GM12878 (cell line): ENCODE measurements around the gene KATNBL1. TPM values are rescaled to one million over a fixed set of nuclear protein-coding genes. Genes with fewer than 3 reads are reported as not detected.

Experiments
- ATAC-seq: fragments of 200-7000 bp; cut with Tn5 transposase; 3 replicates; pipeline ENCODE4 v1.9.1; 2020; ENCODE audit warnings: mild to moderate bottlenecking, moderate library complexity
- BruUV-seq: library from RNA; stranded (reverse); fragments of 400-500 nt; replicated peaks from 2 replicates; lab custom pipeline; 2021; lab: Mats Ljungman, UMichigan
- CTCF ChIA-PET: fragments of 300-600 bp; sonication (Branson Sonifier 250); formaldehyde crosslinking; extraction: SDS; loops from one replicate; lab custom pipeline; 2021; ENCODE audit warnings: inconsistent platforms; lab: Yijun Ruan, JAX
- POLR2A ChIA-PET: fragments of 350-600 bp; formaldehyde crosslinking; extraction: SDS; loops from one replicate; lab custom pipeline; 2021; ENCODE audit warnings: inconsistent platforms; lab: Charles Lee
- RAD21 ChIA-PET: fragments of 300-600 bp; sonication (Branson Sonifier 250); formaldehyde crosslinking; loops from one replicate; lab custom pipeline; 2023; ENCODE audit warnings: antibody characterized with exemption; ENCODE audit not compliant: unreplicated experiment; lab: Charles Lee
- SMC1A ChIA-PET: fragments of 300-600 bp; sonication (Branson Sonifier 250); formaldehyde crosslinking; loops from one replicate; lab custom pipeline; 2023; ENCODE audit not compliant: unreplicated experiment, uncharacterized antibody; lab: Charles Lee
- DNase-seq: peaks from one replicate; pipeline ENCODE4 v3.0.0-alpha.2; 2011; ENCODE audit warnings: low read depth, low spot score
- FAIRE-seq: peaks from 3 replicates; lab custom pipeline; 2011; peaks lifted over from hg19 to GRCh38; lab: Jason Lieb, UNC
- H2AFZ ChIP-seq: 2 replicates; pipeline ENCODE4 v1.6.0; 2011; ENCODE audit warnings: low read depth, low read length, control low read depth; ENCODE audit not compliant: control insufficient read depth
- H3K27ac ChIP-seq: 2 replicates; pipeline ENCODE4 v1.5.1; 2011; ENCODE audit warnings: control low read depth; ENCODE audit not compliant: control insufficient read depth, insufficient read depth
- H3K27me3 ChIP-seq, 2 experiments: replicated peaks in 1 of 2; 2 replicates each; pipeline versions ENCODE4 v1.6.0 to v1.6.1; 2011; ENCODE audit warnings: low read length in 1 of 2; ENCODE audit not compliant: control insufficient read depth in 2 of 2, insufficient read depth in 2 of 2
- H3K36me3 ChIP-seq, 2 experiments: 2 replicates each; pipeline ENCODE4 v1.5.1; 2011; ENCODE audit warnings: low read length in 1 of 2; ENCODE audit not compliant: control insufficient read depth in 2 of 2, insufficient read depth in 2 of 2
- H3K4me1 ChIP-seq: 2 replicates; pipeline ENCODE4 v1.6.1; 2011; ENCODE audit warnings: mild to moderate bottlenecking, low read length, moderate library complexity, mixed read lengths; ENCODE audit not compliant: control insufficient read depth, insufficient read depth
- H3K4me2 ChIP-seq: 2 replicates; pipeline ENCODE4 v1.6.0; 2011; ENCODE audit warnings: control low read depth; ENCODE audit not compliant: control insufficient read depth, insufficient read depth
- H3K4me3 ChIP-seq: fragments of 200-600 bp; sonication (generic); 2 replicates; pipeline ENCODE4 v1.5.1; 2016
- H3K79me2 ChIP-seq: 2 replicates; pipeline ENCODE4 v1.6.0; 2011; ENCODE audit warnings: low read length; ENCODE audit not compliant: control insufficient read depth, insufficient read depth
- H3K9ac ChIP-seq: 2 replicates; pipeline ENCODE4 v1.8.0; 2011; ENCODE audit warnings: low read length, control low read depth, mixed read lengths; ENCODE audit not compliant: control insufficient read depth, insufficient read depth
- H3K9me3 ChIP-seq: replicated peaks from 3 replicates; pipeline ENCODE4 v1.5.1; 2011; ENCODE audit warnings: mild to moderate bottlenecking, low read length; ENCODE audit not compliant: control insufficient read depth, insufficient read depth
- H4K20me1 ChIP-seq: 2 replicates; pipeline ENCODE4 v1.6.0; 2011; ENCODE audit not compliant: control insufficient read depth, insufficient read depth
- DPF2 ChIP-seq: fragments of 450-650 bp; IDR thresholded peaks from 2 replicates; pipeline ENCODE4 v1.6.1; 2017; ENCODE audit warnings: mild to moderate bottlenecking
- FOS ChIP-seq: IDR thresholded peaks from 3 replicates; pipeline ENCODE4 v1.6.1; 2011; ENCODE audit warnings: borderline replicate concordance; ENCODE audit not compliant: insufficient read length; ENCODE audit errors: extremely low read depth
- HDAC6 ChIP-seq: fragments of 200-600 bp; sonication (generic); IDR thresholded peaks from one replicate; pipeline ENCODE4 v1.8.0; 2017; ENCODE audit warnings: antibody characterized with exemption; ENCODE audit not compliant: unreplicated experiment
- PML ChIP-seq: IDR thresholded peaks from 2 replicates; pipeline ENCODE4 v1.6.1; 2012; ENCODE audit warnings: low read length, inconsistent platforms
- POLR2AphosphoS2 ChIP-seq: IDR thresholded peaks from 2 replicates; pipeline ENCODE4 v1.6.1; 2011; ENCODE audit warnings: low read depth, mild to moderate bottlenecking, low read length, improper control_type of control experiment, moderate library complexity
- RUNX3 ChIP-seq: IDR thresholded peaks from 2 replicates; pipeline ENCODE4 v1.6.1; 2012; ENCODE audit warnings: low read length, inconsistent platforms
- SIN3A ChIP-seq: IDR thresholded peaks from 2 replicates; pipeline ENCODE4 v1.6.1; 2012; ENCODE audit warnings: low read depth, low read length, improper control_type of control experiment
- TCF12 ChIP-seq: IDR thresholded peaks from 2 replicates; pipeline ENCODE4 v1.6.1; 2011; ENCODE audit warnings: low read depth, mild to moderate bottlenecking, low read length
- ZNF217 ChIP-seq: fragments of 450-650 bp; IDR thresholded peaks from 2 replicates; pipeline ENCODE4 v1.6.1; 2017; ENCODE audit warnings: antibody characterized with exemption, mild to moderate bottlenecking
- ZNF274 ChIP-seq: IDR thresholded peaks from one replicate; pipeline ENCODE4 v1.8.0; 2011; ENCODE audit not compliant: insufficient read length, insufficient read depth
- WGBS: methylation state at CpG from one replicate; pipeline ENCODE4 v1.1.6; 2016; ENCODE audit warnings: low lambda C conversion rate; ENCODE audit not compliant: insufficient replicate concordance, insufficient coverage; ENCODE audit errors: missing lambda C conversion rate; 5-methylcytosine and 5-hydroxymethylcytosine counted together
- in situ Hi-C: fragments of 300-500 bp; cut with MboI; formaldehyde crosslinking; loops from 9 replicates; pipeline ENCODE4 v1.14.3; 2018; ENCODE audit warnings: mixed read lengths
- intact Hi-C: fragments of 100-400 bp; cut with micrococcal nuclease; formaldehyde crosslinking; loops from one replicate; pipeline ENCODE4 v1.14.2; 2022; ENCODE audit not compliant: unreplicated experiment
- polyA plus RNA-seq, 11 experiments: library from polyadenylated mRNA; depleted of rRNA in 4 of 11; unstranded in 6 of 11; stranded (reverse) in 5 of 11; fragments of >200 nt; fragmentation: Nextera tagmentation in 4 of 11; fragmentation: Illumina TruSeq in 1 of 11; extraction: Ambion mirVana in 4 of 11; extraction: Trizol in 1 of 11; gene quantifications; 1 replicate in 1 of 11; 2 replicates in 10 of 11; pipeline versions ENCODE4 v1.2.1 to v1.2.3, GENCODE V29; 2011 to 2016; ENCODE audit warnings: inconsistent platforms in 2 of 11, missing spikeins in 2 of 11, low read depth in 1 of 11
- total RNA-seq, 4 experiments: library from RNA; depleted of rRNA in 3 of 4; stranded (reverse); fragments of >200 nt in 3 of 4; fragmentation: Illumina TruSeq in 1 of 4; extraction: Trizol in 1 of 4; gene quantifications; 2 replicates each; pipeline versions ENCODE4 v1.2.1 to v1.2.3, GENCODE V29; 2013 to 2021
- TF ChIP-seq, protein P1 (sequence below): IDR thresholded peaks from 2 replicates; pipeline ENCODE4 v1.6.1; 2012; ENCODE audit warnings: improper control_type of control experiment, low read depth, low read length; ENCODE audit not compliant: insufficient replicate concordance
- TF ChIP-seq, protein P2 (sequence below): fragments of 150-350 bp; IDR thresholded peaks from 2 replicates; pipeline ENCODE4 v1.6.1; 2014; ENCODE audit warnings: mild to moderate bottlenecking, low read depth, low read length
- TF ChIP-seq, protein P3 (sequence below): fragments of 450-650 bp; formaldehyde crosslinking; IDR thresholded peaks from 2 replicates; pipeline ENCODE4 v1.5.0; 2022; ENCODE audit warnings: mild to moderate bottlenecking, missing genetic modification characterization

The KATNBL1 gene
- total and polyA plus RNA-seq, 10 of the 15 experiments (the other 5 are each of a cell fraction or from before 2014, with no cell fraction given): 7.8 to 58.8 (median 30.1) TPM

DNA sequence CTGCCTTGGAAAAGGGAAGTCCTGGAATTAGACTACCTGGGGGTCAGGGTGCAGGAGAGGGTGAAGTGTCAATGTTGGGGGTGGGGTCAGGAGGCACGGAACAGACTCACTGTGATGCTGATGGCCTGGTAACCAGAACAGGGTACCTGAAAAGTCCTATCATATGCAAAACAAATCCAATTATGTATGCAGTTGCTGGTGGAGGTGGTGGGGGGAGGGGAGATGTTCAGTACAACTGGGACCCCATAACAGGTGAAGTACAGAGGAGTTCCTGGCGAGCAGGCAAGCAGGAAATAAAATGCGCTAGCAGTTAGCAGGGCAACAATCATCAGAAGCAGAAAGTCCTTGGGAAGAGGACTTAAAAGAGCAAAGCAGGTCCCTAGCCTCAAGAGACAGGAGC is 4.2 kb upstream of the KATNBL1 start:
- H3K4me3 ChIP-seq: no peak overlapping the region
- TF ChIP-seq TCF12 (no peak), ZNF274 (no peak), DPF2 (no peak), PML (no peak), POLR2AphosphoS2 (no peak), HDAC6 (no peak), ZNF217 (no peak), FOS (no peak), RUNX3 (no peak), SIN3A (no peak)
- TF ChIP-seq, protein P1, sequence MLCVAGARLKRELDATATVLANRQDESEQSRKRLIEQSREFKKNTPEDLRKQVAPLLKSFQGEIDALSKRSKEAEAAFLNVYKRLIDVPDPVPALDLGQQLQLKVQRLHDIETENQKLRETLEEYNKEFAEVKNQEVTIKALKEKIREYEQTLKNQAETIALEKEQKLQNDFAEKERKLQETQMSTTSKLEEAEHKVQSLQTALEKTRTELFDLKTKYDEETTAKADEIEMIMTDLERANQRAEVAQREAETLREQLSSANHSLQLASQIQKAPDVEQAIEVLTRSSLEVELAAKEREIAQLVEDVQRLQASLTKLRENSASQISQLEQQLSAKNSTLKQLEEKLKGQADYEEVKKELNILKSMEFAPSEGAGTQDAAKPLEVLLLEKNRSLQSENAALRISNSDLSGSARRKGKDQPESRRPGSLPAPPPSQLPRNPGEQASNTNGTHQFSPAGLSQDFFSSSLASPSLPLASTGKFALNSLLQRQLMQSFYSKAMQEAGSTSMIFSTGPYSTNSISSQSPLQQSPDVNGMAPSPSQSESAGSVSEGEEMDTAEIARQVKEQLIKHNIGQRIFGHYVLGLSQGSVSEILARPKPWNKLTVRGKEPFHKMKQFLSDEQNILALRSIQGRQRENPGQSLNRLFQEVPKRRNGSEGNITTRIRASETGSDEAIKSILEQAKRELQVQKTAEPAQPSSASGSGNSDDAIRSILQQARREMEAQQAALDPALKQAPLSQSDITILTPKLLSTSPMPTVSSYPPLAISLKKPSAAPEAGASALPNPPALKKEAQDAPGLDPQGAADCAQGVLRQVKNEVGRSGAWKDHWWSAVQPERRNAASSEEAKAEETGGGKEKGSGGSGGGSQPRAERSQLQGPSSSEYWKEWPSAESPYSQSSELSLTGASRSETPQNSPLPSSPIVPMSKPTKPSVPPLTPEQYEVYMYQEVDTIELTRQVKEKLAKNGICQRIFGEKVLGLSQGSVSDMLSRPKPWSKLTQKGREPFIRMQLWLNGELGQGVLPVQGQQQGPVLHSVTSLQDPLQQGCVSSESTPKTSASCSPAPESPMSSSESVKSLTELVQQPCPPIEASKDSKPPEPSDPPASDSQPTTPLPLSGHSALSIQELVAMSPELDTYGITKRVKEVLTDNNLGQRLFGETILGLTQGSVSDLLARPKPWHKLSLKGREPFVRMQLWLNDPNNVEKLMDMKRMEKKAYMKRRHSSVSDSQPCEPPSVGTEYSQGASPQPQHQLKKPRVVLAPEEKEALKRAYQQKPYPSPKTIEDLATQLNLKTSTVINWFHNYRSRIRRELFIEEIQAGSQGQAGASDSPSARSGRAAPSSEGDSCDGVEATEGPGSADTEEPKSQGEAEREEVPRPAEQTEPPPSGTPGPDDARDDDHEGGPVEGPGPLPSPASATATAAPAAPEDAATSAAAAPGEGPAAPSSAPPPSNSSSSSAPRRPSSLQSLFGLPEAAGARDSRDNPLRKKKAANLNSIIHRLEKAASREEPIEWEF: no peak
- TF ChIP-seq, protein P2, sequence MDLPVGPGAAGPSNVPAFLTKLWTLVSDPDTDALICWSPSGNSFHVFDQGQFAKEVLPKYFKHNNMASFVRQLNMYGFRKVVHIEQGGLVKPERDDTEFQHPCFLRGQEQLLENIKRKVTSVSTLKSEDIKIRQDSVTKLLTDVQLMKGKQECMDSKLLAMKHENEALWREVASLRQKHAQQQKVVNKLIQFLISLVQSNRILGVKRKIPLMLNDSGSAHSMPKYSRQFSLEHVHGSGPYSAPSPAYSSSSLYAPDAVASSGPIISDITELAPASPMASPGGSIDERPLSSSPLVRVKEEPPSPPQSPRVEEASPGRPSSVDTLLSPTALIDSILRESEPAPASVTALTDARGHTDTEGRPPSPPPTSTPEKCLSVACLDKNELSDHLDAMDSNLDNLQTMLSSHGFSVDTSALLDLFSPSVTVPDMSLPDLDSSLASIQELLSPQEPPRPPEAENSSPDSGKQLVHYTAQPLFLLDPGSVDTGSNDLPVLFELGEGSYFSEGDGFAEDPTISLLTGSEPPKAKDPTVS: no peak
- TF ChIP-seq, protein P3, sequence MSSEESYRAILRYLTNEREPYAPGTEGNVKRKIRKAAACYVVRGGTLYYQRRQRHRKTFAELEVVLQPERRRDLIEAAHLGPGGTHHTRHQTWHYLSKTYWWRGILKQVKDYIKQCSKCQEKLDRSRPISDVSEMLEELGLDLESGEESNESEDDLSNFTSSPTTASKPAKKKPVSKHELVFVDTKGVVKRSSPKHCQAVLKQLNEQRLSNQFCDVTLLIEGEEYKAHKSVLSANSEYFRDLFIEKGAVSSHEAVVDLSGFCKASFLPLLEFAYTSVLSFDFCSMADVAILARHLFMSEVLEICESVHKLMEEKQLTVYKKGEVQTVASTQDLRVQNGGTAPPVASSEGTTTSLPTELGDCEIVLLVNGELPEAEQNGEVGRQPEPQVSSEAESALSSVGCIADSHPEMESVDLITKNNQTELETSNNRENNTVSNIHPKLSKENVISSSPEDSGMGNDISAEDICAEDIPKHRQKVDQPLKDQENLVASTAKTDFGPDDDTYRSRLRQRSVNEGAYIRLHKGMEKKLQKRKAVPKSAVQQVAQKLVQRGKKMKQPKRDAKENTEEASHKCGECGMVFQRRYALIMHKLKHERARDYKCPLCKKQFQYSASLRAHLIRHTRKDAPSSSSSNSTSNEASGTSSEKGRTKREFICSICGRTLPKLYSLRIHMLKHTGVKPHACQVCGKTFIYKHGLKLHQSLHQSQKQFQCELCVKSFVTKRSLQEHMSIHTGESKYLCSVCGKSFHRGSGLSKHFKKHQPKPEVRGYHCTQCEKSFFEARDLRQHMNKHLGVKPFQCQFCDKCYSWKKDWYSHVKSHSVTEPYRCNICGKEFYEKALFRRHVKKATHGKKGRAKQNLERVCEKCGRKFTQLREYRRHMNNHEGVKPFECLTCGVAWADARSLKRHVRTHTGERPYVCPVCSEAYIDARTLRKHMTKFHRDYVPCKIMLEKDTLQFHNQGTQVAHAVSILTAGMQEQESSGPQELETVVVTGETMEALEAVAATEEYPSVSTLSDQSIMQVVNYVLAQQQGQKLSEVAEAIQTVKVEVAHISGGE (CRISPR knock-in tag): no peak

More for the DNA sequence above, 4.2 kb upstream of the KATNBL1 start:
- H4K20me1 ChIP-seq: no peaks in the 10 kb centered on the region
- no peak overlapping the region for H3K9ac ChIP-seq
- RAD21 ChIA-PET: no interaction called here
- DNase-seq: no peak
- no peak overlapping the region for H3K4me2 ChIP-seq
- no peaks in the 10 kb centered on the region for H3K36me3 ChIP-seq
- no TSS peak for BruUV-seq
- H3K79me2 ChIP-seq: peaks cover 4% of the 10 kb centered on the region
- 62% methylated on average over 3 of the region's 3 CpGs for WGBS
- ATAC-seq: no peak
- in situ Hi-C loops: no loop called here
- intact Hi-C loops: no loop called here
- H3K27ac ChIP-seq: no peak overlapping the region
- H3K9me3 ChIP-seq: no peaks in the 10 kb centered on the region
- POLR2A ChIA-PET: interaction anchor here (1.0 kb wide), 1 partner anchor 154 kb away, joined by 5 read pairs; no protein-coding TSS in a partner anchor
- no peak overlapping the region for H2AFZ ChIP-seq
- H3K27me3 ChIP-seq: no peaks in the 10 kb centered on the region
- SMC1A ChIA-PET: interaction anchor here (1.0 to 2.5 kb wide), 2 partner anchors 104 to 152 kb away, joined by 3 to 8 read pairs; no protein-coding TSS in a partner anchor
- no peaks in the 10 kb centered on the region for H3K4me1 ChIP-seq
- CTCF ChIA-PET: no interaction called here
- no peak for FAIRE-seq
